HepG2 (cell line): ENCODE measurements around the gene PREX1.

Source experiments
- TAF15 ChIP-seq: fragments of 200-400 bp; formaldehyde crosslinking; IDR thresholded peaks from one replicate; pipeline ENCODE4 v1.6.1; 2018; ENCODE audit warnings: mild to moderate bottlenecking, low read depth, low read length; ENCODE audit not compliant: poor library complexity, severe bottlenecking
- ZFP91 ChIP-seq: sonication (generic); formaldehyde crosslinking; IDR thresholded peaks from 2 replicates; pipeline ENCODE4 v1.9.0; 2022; ENCODE audit warnings: missing genetic modification reagents, mild to moderate bottlenecking, borderline replicate concordance
- TF ChIP-seq, protein P1 (sequence below): sonication (generic); formaldehyde crosslinking; IDR thresholded peaks from 2 replicates; pipeline ENCODE4 v1.5.0; 2020; ENCODE audit warnings: mild to moderate bottlenecking, missing genetic modification reagents, moderate library complexity

DNA sequence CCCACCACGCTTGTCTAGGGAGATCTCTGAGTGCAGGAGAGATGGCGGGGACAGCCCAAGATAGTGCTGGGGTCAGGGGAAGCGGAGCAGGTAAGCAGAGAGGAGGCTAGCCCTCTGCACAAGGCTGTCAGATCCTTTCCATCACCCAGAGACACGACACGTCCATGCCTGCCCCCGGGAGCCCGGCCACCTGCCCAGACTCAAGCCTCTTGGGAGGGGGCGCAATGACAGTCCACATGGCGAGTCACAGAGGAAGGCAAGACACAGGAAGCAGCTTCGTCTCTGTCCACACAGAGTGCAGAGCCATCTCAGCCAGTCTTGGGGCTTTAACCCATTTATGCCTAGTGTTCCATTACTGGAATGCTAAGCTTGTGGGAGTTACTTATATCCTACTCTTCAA lies 78.4 kb downstream of the PREX1 start:
- TF ChIP-seq TAF15 (no peak), ZFP91 (no peak)
- TF ChIP-seq, protein P1, sequence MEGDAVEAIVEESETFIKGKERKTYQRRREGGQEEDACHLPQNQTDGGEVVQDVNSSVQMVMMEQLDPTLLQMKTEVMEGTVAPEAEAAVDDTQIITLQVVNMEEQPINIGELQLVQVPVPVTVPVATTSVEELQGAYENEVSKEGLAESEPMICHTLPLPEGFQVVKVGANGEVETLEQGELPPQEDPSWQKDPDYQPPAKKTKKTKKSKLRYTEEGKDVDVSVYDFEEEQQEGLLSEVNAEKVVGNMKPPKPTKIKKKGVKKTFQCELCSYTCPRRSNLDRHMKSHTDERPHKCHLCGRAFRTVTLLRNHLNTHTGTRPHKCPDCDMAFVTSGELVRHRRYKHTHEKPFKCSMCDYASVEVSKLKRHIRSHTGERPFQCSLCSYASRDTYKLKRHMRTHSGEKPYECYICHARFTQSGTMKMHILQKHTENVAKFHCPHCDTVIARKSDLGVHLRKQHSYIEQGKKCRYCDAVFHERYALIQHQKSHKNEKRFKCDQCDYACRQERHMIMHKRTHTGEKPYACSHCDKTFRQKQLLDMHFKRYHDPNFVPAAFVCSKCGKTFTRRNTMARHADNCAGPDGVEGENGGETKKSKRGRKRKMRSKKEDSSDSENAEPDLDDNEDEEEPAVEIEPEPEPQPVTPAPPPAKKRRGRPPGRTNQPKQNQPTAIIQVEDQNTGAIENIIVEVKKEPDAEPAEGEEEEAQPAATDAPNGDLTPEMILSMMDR (CRISPR knock-in tag): no peak
